CD1c-positive myeloid dendritic cell (primary cell): Measurements from ENCODE around the gene PTGS1.
A peak's percentile ranks its signal among the peaks of the same experiment; 100 is the strongest.
"Not testable (repeated sequence)": the region's sequence is repeated elsewhere in the genome, so short reads cannot be mapped to it uniquely, and the experiment has no call there.

Experiments used
- DNase-seq: peaks from one replicate; pipeline ENCODE4 v3.0.0-alpha.2; 2016; ENCODE audit errors: extremely low spot score

Gene PTGS1

GRCh38 chr9:122347348-122348287, 23.2 kb upstream of the PTGS1 start:
- DNase-seq = no peak

- no peak for DNase-seq
These were observed 22.5 kb upstream of the PTGS1 start for GRCh38 chr9:122348288-122348777.

GRCh38 chr9:122348791-122349190, 22.0 kb upstream of the PTGS1 start:
- no peak for DNase-seq

- DNase-seq = no peak
These were observed 21.6 kb upstream of the PTGS1 start for GRCh38 chr9:122349201-122349600.

GRCh38 chr9:122350577-122351355, 20.1 kb upstream of the PTGS1 start:
- DNase-seq = peak; percentile 85

DNA sequence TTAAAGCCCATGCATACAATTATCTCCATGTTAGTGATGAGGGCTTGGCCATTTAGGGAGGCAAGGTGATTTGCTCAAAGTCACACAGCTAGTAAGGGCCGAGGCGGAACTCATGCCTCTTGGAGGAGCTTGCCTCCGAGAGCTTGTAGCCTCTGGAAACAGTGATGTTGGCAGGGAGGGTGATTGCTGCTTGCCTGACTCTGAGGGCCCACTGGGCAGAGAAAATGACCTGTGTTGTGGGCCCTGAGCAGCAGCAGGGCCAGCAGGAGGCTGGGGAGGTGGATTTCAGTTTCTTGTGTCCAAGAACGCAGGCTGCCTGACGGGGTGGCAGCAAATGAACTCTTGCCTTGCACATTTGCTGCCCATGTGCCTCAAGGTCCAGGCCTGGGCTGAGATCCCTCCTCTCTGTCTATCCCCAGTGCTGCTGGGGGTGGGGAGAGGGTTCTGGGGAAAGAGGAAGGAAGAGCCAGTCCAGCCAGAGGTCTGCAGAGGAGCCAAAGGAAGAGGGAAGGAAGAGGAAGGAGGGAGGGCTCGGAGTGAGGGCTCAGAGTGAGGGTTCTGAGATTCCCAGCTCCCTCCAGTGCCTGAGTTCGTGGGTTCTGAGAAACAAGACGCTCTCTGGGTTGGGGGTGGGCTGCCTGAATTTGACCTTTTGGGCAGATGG, 16.2 kb upstream of the PTGS1 start:
- DNase-seq = peak; percentile 68

DNA sequence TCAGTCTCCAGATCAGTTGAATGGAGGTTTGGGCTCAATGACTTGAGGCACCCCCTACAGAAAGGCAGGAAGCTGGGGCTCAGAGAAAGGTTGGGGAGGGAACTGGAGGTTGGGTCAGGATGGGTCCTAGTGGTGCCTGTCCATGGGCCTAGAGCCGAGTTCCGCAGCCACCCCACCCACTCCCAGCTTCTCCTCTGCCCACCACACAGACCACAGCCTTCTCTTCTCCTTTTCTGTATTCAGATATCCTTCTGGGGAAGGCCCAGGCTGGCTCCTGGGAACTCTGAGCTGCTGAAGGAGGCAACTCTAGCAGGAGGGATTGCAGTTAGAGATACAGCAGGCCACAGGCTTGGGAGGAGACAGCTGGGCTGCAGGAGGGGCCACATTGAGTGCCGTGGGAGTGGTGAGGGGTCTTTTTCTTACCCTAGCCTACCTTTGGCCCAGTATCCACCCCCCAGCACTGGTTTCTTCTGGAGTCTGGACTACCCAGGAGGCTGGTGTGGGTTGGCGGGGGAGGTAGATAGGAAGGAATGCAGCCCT, 15.4 kb upstream of the PTGS1 start:
- peak; percentile 73 for DNase-seq

- DNase-seq = no peak
These were observed 14.2 kb upstream of the PTGS1 start for GRCh38 chr9:122356627-122357026.

DNA sequence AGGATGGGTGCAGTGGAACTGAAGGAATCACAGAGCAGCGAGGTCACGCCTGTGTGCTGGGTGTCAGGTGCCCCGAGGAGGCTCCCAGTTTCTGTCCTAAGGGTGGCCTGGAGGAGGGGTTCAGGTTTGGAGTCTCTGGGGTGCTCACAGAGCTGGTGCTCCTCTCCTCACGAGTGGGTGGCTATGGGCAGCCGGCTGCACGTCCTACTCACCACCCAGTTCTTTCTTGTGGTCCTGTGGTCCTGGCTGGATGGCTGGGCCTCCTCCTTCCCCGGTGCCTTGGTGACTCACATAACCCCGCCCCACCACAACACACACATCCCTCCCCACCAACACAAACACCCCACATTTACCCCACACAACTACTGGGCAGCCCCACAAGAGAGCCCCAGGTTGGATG, 9.9 kb upstream of the PTGS1 start:
- no peak for DNase-seq

DNA sequence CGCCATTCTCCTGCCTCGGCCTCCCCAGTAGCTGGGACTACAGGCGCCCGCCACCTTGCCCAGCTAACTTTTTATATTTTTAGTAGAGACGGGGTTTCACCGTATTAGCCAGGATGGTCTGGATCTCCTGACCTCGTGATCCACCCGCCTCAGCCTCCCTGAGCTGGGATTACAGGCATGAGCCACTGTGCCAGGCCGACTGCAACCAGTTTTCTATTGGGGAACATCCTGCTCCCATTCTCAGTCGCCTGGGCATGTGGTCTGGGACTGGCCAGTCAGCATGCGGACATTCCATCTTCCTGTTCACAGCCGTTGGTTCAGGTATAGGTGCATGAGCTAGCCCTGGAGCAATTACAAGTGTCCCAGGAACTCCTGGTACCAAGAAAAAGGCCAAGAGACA, 7.7 kb upstream of the PTGS1 start:
- DNase-seq = not testable (repeated sequence)

GRCh38 chr9:122364117-122364782, 6.6 kb upstream of the PTGS1 start:
- DNase-seq = no peak

GRCh38 chr9:122364783-122365150, 6.1 kb upstream of the PTGS1 start:
- DNase-seq = no peak

DNA sequence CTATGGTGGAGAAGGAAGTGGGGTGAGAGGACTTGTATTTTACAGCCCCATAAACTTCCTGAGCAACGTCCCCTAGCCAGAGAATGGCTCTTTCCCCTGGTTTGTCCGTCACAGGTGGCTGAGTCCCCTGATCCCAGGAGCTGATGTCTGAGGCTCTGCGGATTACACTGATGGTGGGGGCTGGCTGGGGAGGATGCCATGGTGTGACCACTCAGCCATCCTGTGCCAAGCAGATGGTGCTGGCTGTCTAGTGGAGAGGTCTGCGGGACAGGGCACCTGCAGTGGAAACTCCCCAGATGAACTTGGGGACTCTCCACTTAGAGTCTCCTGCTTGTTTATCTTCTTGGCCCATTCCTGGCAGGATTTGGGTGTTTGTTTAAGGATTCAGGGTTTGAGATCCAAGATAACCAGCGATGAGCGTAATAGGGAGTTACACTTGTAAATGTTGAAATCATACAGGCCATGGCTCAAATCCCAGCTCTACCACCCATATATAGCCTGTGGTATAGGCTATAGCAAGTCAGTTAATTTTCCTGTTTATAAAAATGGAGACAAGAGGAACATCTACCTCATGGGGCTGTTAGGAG, 4.7 kb upstream of the PTGS1 start:
- DNase-seq = no peak

GRCh38 chr9:122367065-122367464, 3.8 kb upstream of the PTGS1 start:
- DNase-seq = no peak

- DNase-seq = no peak
These were observed 2.9 kb upstream of the PTGS1 start for GRCh38 chr9:122367774-122368460.

- no peak for DNase-seq
These were observed 2.2 kb upstream of the PTGS1 start for GRCh38 chr9:122368642-122369041.

GRCh38 chr9:122370303-122370702, 521 bp upstream of the PTGS1 start:
- DNase-seq = peak; percentile 77

- DNase-seq = no peak
These were observed 1.0 kb downstream of the PTGS1 start for GRCh38 chr9:122371846-122372245.

DNA sequence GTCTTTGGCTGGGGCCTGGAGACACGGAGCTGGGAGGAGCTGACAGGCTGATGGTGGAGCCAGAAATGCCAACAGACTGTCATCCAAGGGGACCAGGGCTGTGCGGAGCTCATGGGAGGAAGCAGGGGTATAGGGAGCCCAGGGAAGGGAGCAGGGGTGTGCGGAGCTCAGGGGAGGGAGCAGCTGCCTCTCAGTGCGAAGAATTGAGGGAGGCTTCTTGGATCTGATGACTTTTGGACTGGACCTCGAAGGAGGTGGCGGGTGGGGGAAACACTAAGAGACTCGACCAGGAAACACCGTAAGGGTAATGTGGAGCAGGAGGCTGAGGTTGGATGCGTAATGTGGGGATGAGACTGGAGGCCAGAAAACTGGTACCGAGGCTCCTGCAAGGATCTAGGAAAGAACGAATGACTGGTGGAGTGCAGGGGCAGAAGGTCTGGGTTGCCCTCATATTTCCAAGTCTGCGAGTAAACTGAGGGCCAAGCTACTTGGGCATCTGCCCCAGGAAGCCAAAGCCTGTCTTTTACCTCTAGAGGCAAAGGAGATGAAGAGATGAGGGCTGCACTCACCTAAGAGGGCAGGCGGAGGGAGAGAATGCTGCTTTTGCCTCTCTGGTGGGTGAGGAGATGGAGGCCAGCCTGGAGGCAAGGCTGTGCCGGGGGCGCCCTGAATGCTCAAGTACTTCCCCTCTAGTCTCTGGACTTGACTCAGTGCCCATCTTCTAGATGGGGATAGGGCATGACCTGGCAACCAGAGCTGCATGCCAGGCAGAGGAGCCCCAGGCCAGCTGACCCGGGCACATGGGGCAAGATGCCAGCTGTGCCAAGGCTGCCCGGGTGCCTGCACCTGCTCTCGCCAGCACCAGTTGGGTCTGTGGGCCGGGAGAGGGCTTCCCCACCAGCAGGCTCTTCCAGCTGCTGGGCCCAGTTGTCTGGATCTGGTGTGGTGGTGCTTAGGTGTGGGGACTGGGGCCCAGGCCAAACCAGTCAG, 2.3 kb downstream of the PTGS1 start:
- no peak for DNase-seq
